PFSK-1 (cell line): ENCODE data around the gene RIC8A.

Source experiments
- FOXP2 ChIP-seq: optimal IDR thresholded peaks from 2 replicates; pipeline ENCODE3; 2011; ENCODE audit warnings: borderline replicate concordance, control low read depth, inconsistent platforms; ENCODE audit not compliant: insufficient read depth; ENCODE audit errors: extremely low read length, extremely low read depth
- SIN3A ChIP-seq: IDR thresholded peaks from 2 replicates; pipeline ENCODE4 v1.6.1; 2012; ENCODE audit warnings: mild to moderate bottlenecking, low read length, moderate library complexity, borderline replicate concordance; ENCODE audit not compliant: insufficient read depth
- TAF1 ChIP-seq: IDR thresholded peaks from 2 replicates; pipeline ENCODE4 v1.6.1; 2012; ENCODE audit warnings: low read length, control low read depth, borderline replicate concordance; ENCODE audit not compliant: insufficient read depth
- TF ChIP-seq, protein P1 (sequence below), 2 experiments: IDR thresholded peaks; 2 replicates each; pipeline versions ENCODE4 v1.6.1 to v1.8.0; 2011 to 2012; ENCODE audit warnings: low read depth in 2 of 2, low read length in 2 of 2, control low read depth in 1 of 2, inconsistent platforms in 1 of 2, mild to moderate bottlenecking in 1 of 2, moderate library complexity in 1 of 2; ENCODE audit not compliant: insufficient read depth in 1 of 2

DNA sequence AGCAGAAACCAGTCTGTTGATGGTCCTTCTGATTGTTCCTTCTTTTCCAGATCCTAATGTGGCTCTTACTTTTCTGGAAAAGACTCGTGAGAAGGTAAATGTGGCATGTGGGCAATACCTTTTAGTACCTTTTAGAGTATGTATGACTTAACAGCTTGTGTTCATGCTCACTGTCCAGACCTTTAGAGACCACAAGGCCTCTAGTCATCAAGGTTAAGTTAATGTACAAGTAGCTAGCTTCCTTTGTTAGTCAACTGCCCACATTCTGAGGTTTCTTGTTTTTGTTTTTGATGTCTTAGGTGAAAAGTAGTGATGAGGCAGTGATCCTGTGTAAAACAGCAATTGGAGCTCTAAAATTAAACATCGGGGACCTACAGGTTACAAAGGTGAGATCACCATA is 36.9 kb downstream of the RIC8A start:
- no peak for TF ChIP-seq SIN3A
- no peak for TF ChIP-seq FOXP2
- no peak for TF ChIP-seq TAF1
- TF ChIP-seq, protein P1, sequence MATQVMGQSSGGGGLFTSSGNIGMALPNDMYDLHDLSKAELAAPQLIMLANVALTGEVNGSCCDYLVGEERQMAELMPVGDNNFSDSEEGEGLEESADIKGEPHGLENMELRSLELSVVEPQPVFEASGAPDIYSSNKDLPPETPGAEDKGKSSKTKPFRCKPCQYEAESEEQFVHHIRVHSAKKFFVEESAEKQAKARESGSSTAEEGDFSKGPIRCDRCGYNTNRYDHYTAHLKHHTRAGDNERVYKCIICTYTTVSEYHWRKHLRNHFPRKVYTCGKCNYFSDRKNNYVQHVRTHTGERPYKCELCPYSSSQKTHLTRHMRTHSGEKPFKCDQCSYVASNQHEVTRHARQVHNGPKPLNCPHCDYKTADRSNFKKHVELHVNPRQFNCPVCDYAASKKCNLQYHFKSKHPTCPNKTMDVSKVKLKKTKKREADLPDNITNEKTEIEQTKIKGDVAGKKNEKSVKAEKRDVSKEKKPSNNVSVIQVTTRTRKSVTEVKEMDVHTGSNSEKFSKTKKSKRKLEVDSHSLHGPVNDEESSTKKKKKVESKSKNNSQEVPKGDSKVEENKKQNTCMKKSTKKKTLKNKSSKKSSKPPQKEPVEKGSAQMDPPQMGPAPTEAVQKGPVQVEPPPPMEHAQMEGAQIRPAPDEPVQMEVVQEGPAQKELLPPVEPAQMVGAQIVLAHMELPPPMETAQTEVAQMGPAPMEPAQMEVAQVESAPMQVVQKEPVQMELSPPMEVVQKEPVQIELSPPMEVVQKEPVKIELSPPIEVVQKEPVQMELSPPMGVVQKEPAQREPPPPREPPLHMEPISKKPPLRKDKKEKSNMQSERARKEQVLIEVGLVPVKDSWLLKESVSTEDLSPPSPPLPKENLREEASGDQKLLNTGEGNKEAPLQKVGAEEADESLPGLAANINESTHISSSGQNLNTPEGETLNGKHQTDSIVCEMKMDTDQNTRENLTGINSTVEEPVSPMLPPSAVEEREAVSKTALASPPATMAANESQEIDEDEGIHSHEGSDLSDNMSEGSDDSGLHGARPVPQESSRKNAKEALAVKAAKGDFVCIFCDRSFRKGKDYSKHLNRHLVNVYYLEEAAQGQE (IDR thresholded peaks at IDR 0.05; ENCODE audit: insufficient read depth in 1 of 2, low read depth in 2 of 2, low read length in 2 of 2), result no peak
